Panc1 (cell line): ENCODE results near the gene CHCHD10. TPM values are rescaled to one million over a fixed set of nuclear protein-coding genes. Genes with fewer than 3 reads are reported as not detected.

Source experiments
- ATAC-seq: fragments of 200-7000 bp; cut with Tn5 transposase; 2 replicates; pipeline ENCODE4 v1.9.1; 2020; ENCODE audit warnings: mild to moderate bottlenecking, moderate library complexity
- BruUV-seq: library from RNA; stranded (reverse); fragments of 400-500 nt; replicated peaks from 2 replicates; lab custom pipeline; 2021; lab: Mats Ljungman, UMichigan
- CTCF ChIA-PET: fragments of 300-600 bp; sonication (Branson Sonifier 250); formaldehyde crosslinking; loops from one replicate; lab custom pipeline; 2022; ENCODE audit warnings: antibody characterized with exemption; lab: Charles Lee
- POLR2A ChIA-PET: fragments of 300-600 bp; sonication (Branson Sonifier 250); formaldehyde crosslinking; loops from one replicate; lab custom pipeline; 2022; ENCODE audit warnings: antibody characterized with exemption; lab: Charles Lee
- DNase-seq: peaks from one replicate; pipeline ENCODE4 v3.0.0-alpha.2; 2010; ENCODE audit warnings: low read depth, low spot score
- H3K27ac ChIP-seq: 2 replicates; pipeline ENCODE4 v1.5.1; 2011; ENCODE audit warnings: mild to moderate bottlenecking, low read length, inconsistent platforms
- H3K27me3 ChIP-seq: fragments of 200-500 bp; sonication (Bioruptor generic); 2 replicates; pipeline ENCODE4 v1.6.0; 2014; ENCODE audit warnings: low read length, inconsistent platforms; ENCODE audit not compliant: control insufficient read depth, insufficient read depth
- H3K36me3 ChIP-seq: fragments of 200-500 bp; sonication (Bioruptor generic); 2 replicates; pipeline ENCODE4 v1.5.1; 2014; ENCODE audit warnings: inconsistent platforms, mild to moderate bottlenecking, low read length, moderate library complexity; ENCODE audit not compliant: control insufficient read depth, insufficient read depth
- H3K4me1 ChIP-seq: 2 replicates; pipeline ENCODE4 v1.5.1; 2011; ENCODE audit warnings: inconsistent platforms, mild to moderate bottlenecking, low read length, moderate library complexity; ENCODE audit not compliant: control insufficient read depth, insufficient read depth
- H3K4me3 ChIP-seq, 2 experiments: 2 replicates each; pipeline ENCODE4 v1.5.1; 2011 to 2012; ENCODE audit warnings: low read depth in 2 of 2, low read length in 2 of 2, mild to moderate bottlenecking in 2 of 2, inconsistent platforms in 1 of 2, moderate library complexity in 1 of 2
- H3K9me3 ChIP-seq: fragments of 200-500 bp; sonication (Bioruptor generic); 2 replicates; pipeline ENCODE4 v1.5.1; 2014; ENCODE audit warnings: low read depth, mild to moderate bottlenecking, inconsistent platforms, low read length, moderate library complexity; ENCODE audit not compliant: control insufficient read depth, insufficient read depth
- CTCF ChIP-seq: fragments of 450-650 bp; IDR thresholded peaks from 2 replicates; pipeline ENCODE4 v1.5.1; 2017; ENCODE audit warnings: mild to moderate bottlenecking
- POLR2AphosphoS5 ChIP-seq: IDR thresholded peaks from 2 replicates; pipeline ENCODE4 v1.6.1; 2012; ENCODE audit warnings: mild to moderate bottlenecking, low read depth, low read length, moderate library complexity
- REST ChIP-seq, 2 experiments: IDR thresholded peaks; 2 replicates each; pipeline ENCODE4 v1.6.1; 2011 to 2012; ENCODE audit warnings: low read depth in 2 of 2, control low read depth in 1 of 2, low read length in 1 of 2, mild to moderate bottlenecking in 1 of 2, moderate library complexity in 1 of 2; ENCODE audit not compliant: insufficient read depth in 1 of 2
- SIN3A ChIP-seq: IDR thresholded peaks from 2 replicates; pipeline ENCODE4 v1.6.1; 2012; ENCODE audit warnings: low read depth, mild to moderate bottlenecking, low read length, moderate library complexity, borderline replicate concordance; ENCODE audit not compliant: insufficient read depth
- TCF7L2 ChIP-seq: IDR thresholded peaks from 2 replicates; pipeline ENCODE4 v1.6.1; 2011; ENCODE audit warnings: mild to moderate bottlenecking, low read depth, low read length, inconsistent platforms
- in situ Hi-C: cut with HindIII; loops from 2 replicates; pipeline ENCODE4 v1.10.0; 2016; ENCODE audit warnings: low sequenced_read_pairs, low pct_unique_long_range_greater_than_20kb
- intact Hi-C: fragments of 100-400 bp; cut with micrococcal nuclease; formaldehyde crosslinking; loops from one replicate; pipeline ENCODE4 v1.10.0; 2022; ENCODE audit not compliant: unreplicated experiment
- total RNA-seq: library from RNA; stranded (reverse); gene quantifications from one replicate; pipeline ENCODE4 v1.2.1, GENCODE V29; 2021; ENCODE audit not compliant: unreplicated experiment

Gene CHCHD10
- total RNA-seq, 1 experiment from 2014 or later: 84.4 TPM

- no peak overlapping the region for H3K27ac ChIP-seq
- intact Hi-C loops (no loop called here), in situ Hi-C loops (no loop called here)
- CTCF ChIA-PET: no interaction called here
- ATAC-seq (no peak), DNase-seq (no peak)
- TF ChIP-seq CTCF (no peak), TCF7L2 (no peak), SIN3A (no peak), POLR2AphosphoS5 (no peak), REST (IDR thresholded peaks at IDR 0.05; ENCODE audit: insufficient read depth in 1 of 2, low read depth in 2 of 2, low read length in 1 of 2) (no peak)
- POLR2A ChIA-PET: interaction anchor here (0.7 kb wide), 1 partner anchor 9 kb away, joined by 3 read pairs; no protein-coding TSS in a partner anchor
- no peaks in the 10 kb centered on the region for H3K4me1 ChIP-seq
- H3K36me3 ChIP-seq: peaks cover 8% of the 10 kb centered on the region
- no peaks in the 10 kb centered on the region for H3K27me3 ChIP-seq
- no peaks in the 10 kb centered on the region for H3K9me3 ChIP-seq
- no TSS peak for BruUV-seq
- H3K4me3 ChIP-seq: no peak overlapping the region
Observed at GRCh38 chr22:23804781-23805291, 37.1 kb upstream of the CHCHD10 start.

GRCh38 chr22:23803001-23803819 is 35.4 kb upstream of the CHCHD10 start:
- ATAC-seq (no peak), DNase-seq (no peak)
- ChIA-PET POLR2A (no interaction called here), CTCF (no interaction called here)
- no peaks in the 10 kb centered on the region for H3K9me3 ChIP-seq
- no peaks in the 10 kb centered on the region for H3K4me1 ChIP-seq
- intact Hi-C loops: no loop called here
- in situ Hi-C loops: no loop called here
- H3K27me3 ChIP-seq: no peaks in the 10 kb centered on the region
- peaks cover 8% of the 10 kb centered on the region for H3K36me3 ChIP-seq
- BruUV-seq: no TSS peak
- H3K4me3 ChIP-seq: no peak overlapping the region
- no peak for TF ChIP-seq CTCF
- TF ChIP-seq POLR2AphosphoS5: no peak
- TF ChIP-seq REST (IDR thresholded peaks at IDR 0.05; ENCODE audit: insufficient read depth in 1 of 2, low read depth in 2 of 2, low read length in 1 of 2): no peak
- no peak for TF ChIP-seq TCF7L2
- no peak for TF ChIP-seq SIN3A
- H3K27ac ChIP-seq: no peak overlapping the region
